ENCODE results near the gene PEMT.

Gene PEMT

DNA sequence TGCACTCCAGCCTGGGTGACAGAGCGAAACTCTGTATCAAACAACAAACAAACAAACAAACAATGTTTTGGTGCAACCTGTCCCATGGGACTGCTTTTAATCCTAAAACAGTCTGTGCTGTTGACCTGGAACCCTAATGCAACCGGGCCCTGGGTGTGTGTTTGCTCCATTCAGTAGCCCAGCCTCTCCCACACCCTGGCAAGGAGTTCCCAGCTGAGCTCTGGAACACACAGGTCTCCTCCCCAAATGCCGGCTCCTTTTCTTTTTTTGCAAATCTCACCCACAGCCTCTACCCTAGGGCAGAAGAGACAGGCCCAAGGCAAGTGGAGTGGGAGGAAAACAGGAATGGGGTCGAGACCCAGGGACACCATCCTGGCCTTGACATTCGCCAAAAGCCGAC is 65.6 kb downstream of the PEMT start (continued):
- TF ChIP-seq OVOL3 (tag by site-specific recombination; IDR thresholded peaks at IDR 0.05) (no peak), ZNF707 (tag by site-specific recombination; IDR thresholded peaks at IDR 0.05) (no peak), ZNF664 (tag by site-specific recombination; IDR thresholded peaks at IDR 0.05) (no peak), ZNF239 (tag by site-specific recombination; IDR thresholded peaks at IDR 0.05) (no peak), YY1 (tag by site-specific recombination; IDR thresholded peaks at IDR 0.05) (no peak), ZNF785 (tag by site-specific recombination; IDR thresholded peaks at IDR 0.05) (no peak)
- TF ChIP-seq, protein P1, sequence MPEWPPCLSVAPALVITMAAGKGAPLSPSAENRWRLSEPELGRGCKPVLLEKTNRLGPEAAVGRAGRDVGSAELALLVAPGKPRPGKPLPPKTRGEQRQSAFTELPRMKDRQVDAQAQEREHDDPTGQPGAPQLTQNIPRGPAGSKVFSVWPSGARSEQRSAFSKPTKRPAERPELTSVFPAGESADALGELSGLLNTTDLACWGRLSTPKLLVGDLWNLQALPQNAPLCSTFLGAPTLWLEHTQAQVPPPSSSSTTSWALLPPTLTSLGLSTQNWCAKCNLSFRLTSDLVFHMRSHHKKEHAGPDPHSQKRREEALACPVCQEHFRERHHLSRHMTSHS (tag by site-specific recombination; IDR thresholded peaks at IDR 0.05), result no peak

DNA sequence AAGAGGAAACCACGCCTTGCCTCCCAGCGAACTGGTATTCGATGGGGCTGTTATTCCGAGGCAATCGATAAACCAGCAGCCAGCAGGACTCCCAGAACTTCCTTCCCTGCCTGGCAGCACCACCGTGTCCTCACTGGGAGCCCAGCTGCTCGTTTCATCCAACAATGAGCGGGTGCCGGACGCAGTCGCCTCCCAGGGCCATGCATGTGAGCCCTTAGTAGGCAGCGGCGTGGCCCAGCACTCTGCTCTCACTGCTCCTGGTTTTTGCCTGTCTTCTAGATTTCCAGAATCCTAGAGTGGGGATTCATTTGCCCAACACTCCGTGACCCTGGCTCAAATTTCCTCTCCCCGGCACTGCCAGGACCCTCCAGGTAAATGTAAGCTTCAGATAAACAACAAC is 66.2 kb downstream of the PEMT start:
- H3K4me1 ChIP-seq (ENCODE audit: control insufficient read depth, insufficient read depth, low read length), result peaks cover 2% of the 10 kb centered on the region; the same call in 1 of the 2 replicates
- no peak overlapping the region for H3K4me3 ChIP-seq (ENCODE audit: low read depth, low read length)
- POLR2A ChIA-PET, result no interaction called here
- CTCF ChIA-PET, result interaction anchor here (2.2 kb wide), 1 partner anchor 43 kb away, joined by 5 read pairs; no protein-coding TSS in a partner anchor
- H3K27ac ChIP-seq (ENCODE audit: extremely low read depth, low read depth, low read length), result no peak overlapping the region
- H3K36me3 ChIP-seq (ENCODE audit: control insufficient read depth in 2 of 2, insufficient read depth in 1 of 2, low read length in 2 of 2), result no peaks in the 10 kb centered on the region
- TF ChIP-seq ZNF221 (tag by site-specific recombination; IDR thresholded peaks at IDR 0.05; ENCODE audit: borderline replicate concordance) (no peak), GFI1B (tag by site-specific recombination; IDR thresholded peaks at IDR 0.05) (no peak), ZNF600 (tag by site-specific recombination; IDR thresholded peaks at IDR 0.05) (no peak), ZNF843 (tag by site-specific recombination; IDR thresholded peaks at IDR 0.05) (no peak)
- TF ChIP-seq, protein P2, sequence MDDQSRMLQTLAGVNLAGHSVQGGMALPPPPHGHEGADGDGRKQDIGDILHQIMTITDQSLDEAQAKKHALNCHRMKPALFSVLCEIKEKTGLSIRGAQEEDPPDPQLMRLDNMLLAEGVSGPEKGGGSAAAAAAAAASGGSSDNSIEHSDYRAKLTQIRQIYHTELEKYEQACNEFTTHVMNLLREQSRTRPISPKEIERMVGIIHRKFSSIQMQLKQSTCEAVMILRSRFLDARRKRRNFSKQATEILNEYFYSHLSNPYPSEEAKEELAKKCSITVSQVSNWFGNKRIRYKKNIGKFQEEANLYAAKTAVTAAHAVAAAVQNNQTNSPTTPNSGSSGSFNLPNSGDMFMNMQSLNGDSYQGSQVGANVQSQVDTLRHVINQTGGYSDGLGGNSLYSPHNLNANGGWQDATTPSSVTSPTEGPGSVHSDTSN (CRISPR knock-in tag; IDR thresholded peaks at IDR 0.05), result no peak
- H3K9me3 ChIP-seq (ENCODE audit: control insufficient read depth, insufficient read depth, low read depth, low read length), result no peaks in the 10 kb centered on the region

DNA sequence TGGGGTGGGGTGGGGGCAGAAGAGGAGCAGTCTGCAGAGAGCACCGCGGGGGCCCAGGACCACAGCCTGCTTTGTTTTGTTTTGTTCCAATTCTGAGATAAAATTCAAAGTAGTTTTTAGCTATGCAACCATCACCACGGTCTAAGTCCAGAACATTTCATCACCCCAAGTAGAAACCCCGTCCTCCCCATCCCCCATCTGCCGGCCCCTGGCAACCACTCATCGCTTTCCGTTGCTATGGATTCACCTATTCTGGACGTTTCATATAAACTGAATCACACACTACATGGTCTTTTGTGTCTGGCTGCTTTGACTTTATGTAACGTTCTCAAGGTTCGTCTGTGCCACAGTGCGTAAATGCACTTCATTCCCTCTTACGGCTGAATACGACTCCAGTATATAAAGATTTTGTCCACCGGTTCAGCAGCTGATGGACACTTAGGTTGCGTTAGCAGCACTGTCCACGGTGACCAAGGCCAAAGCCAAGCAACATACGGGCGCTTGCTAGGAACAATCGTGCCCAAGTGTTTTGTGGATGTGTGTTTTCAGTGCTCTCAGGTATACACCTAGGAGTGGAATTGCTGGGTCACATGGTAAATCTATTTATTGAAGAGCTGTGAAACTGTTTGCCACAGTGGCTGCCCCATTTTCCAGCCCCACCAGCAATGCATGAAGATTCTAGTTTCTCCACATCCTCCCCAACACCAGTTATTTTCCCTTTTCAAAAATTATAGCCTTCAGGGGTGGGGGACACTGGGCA is 67.6 kb downstream of the PEMT start:
- no peaks in the 10 kb centered on the region for H3K9me3 ChIP-seq (ENCODE audit: control insufficient read depth, insufficient read depth, low read depth, low read length)
- ChIA-PET POLR2A (interaction anchor here (0.6 kb wide), 1 partner anchor 653 kb away, joined by 3 read pairs; no protein-coding TSS in a partner anchor), CTCF (interaction anchor here (0.6 to 1.6 kb wide), 5 partner anchors 9 to 1158 kb away, joined by 3 to 4 read pairs (median 3); partner anchors contain the start of gene FOXO3B)
- no peak overlapping the region for H3K27ac ChIP-seq (ENCODE audit: extremely low read depth, low read depth, low read length)
- no peaks in the 10 kb centered on the region for H3K36me3 ChIP-seq (ENCODE audit: control insufficient read depth in 2 of 2, insufficient read depth in 1 of 2, low read length in 2 of 2)
- H3K4me3 ChIP-seq (ENCODE audit: low read depth, low read length), result no peak overlapping the region
- TF ChIP-seq SCRT1 (tag by site-specific recombination; IDR thresholded peaks at IDR 0.05; ENCODE audit: borderline replicate concordance) (no peak), ZNF571 (tag by site-specific recombination; IDR thresholded peaks at IDR 0.05) (no peak), ZNF514 (tag by site-specific recombination; IDR thresholded peaks at IDR 0.05) (no peak), PRDM1 (tag by site-specific recombination; IDR thresholded peaks at IDR 0.05) (no peak), FEZF1 (tag by site-specific recombination; IDR thresholded peaks at IDR 0.05) (0 out of 2 replicates have a peak, but pooled peaks have one; percentile 43), ZXDB (tag by site-specific recombination; IDR thresholded peaks at IDR 0.05) (no peak), SETDB1 (IDR thresholded peaks at IDR 0.05; ENCODE audit: insufficient read length, low read length) (peak; percentile 22), ZNF140 (tag by site-specific recombination; IDR thresholded peaks at IDR 0.05) (peak; percentile 91), ZNF138 (tag by site-specific recombination; IDR thresholded peaks at IDR 0.05; ENCODE audit: borderline replicate concordance) (no peak), HOXC10 (CRISPR knock-in tag; IDR thresholded peaks at IDR 0.05) (no peak), ZNF48 (tag by site-specific recombination; IDR thresholded peaks at IDR 0.05) (no peak), GLIS2 (tag by site-specific recombination; IDR thresholded peaks at IDR 0.05) (0 out of 2 replicates have a peak, but pooled peaks have one; percentile 4), ZNF600 (tag by site-specific recombination; IDR thresholded peaks at IDR 0.05) (peak; percentile 50; the same call in 1 of the 2 replicates)
- TF ChIP-seq, protein P3, sequence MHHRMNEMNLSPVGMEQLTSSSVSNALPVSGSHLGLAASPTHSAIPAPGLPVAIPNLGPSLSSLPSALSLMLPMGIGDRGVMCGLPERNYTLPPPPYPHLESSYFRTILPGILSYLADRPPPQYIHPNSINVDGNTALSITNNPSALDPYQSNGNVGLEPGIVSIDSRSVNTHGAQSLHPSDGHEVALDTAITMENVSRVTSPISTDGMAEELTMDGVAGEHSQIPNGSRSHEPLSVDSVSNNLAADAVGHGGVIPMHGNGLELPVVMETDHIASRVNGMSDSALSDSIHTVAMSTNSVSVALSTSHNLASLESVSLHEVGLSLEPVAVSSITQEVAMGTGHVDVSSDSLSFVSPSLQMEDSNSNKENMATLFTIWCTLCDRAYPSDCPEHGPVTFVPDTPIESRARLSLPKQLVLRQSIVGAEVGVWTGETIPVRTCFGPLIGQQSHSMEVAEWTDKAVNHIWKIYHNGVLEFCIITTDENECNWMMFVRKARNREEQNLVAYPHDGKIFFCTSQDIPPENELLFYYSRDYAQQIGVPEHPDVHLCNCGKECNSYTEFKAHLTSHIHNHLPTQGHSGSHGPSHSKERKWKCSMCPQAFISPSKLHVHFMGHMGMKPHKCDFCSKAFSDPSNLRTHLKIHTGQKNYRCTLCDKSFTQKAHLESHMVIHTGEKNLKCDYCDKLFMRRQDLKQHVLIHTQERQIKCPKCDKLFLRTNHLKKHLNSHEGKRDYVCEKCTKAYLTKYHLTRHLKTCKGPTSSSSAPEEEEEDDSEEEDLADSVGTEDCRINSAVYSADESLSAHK (tag by site-specific recombination; IDR thresholded peaks at IDR 0.05), result no peak
- TF ChIP-seq, protein P4, sequence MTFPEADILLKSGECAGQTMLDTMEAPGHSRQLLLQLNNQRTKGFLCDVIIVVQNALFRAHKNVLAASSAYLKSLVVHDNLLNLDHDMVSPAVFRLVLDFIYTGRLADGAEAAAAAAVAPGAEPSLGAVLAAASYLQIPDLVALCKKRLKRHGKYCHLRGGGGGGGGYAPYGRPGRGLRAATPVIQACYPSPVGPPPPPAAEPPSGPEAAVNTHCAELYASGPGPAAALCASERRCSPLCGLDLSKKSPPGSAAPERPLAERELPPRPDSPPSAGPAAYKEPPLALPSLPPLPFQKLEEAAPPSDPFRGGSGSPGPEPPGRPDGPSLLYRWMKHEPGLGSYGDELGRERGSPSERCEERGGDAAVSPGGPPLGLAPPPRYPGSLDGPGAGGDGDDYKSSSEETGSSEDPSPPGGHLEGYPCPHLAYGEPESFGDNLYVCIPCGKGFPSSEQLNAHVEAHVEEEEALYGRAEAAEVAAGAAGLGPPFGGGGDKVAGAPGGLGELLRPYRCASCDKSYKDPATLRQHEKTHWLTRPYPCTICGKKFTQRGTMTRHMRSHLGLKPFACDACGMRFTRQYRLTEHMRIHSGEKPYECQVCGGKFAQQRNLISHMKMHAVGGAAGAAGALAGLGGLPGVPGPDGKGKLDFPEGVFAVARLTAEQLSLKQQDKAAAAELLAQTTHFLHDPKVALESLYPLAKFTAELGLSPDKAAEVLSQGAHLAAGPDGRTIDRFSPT (tag by site-specific recombination; IDR thresholded peaks at IDR 0.05), result 0 out of 2 replicates have a peak, but pooled peaks have one; percentile 0
- H3K4me1 ChIP-seq (ENCODE audit: control insufficient read depth, insufficient read depth, low read length), result peaks cover 2% of the 10 kb centered on the region; the same call in 1 of the 2 replicates

Measured in HEK293 (cell line).